ENCODE measurements around the gene SIK3. TPM values are rescaled to one million over a fixed set of nuclear protein-coding genes. Genes with fewer than 3 reads are reported as not detected.
A peak's percentile ranks its signal among the peaks of the same experiment; 100 is the strongest.

The SIK3 gene
- total RNA-seq, 2 donors from 2014 or later, result 88.7 to 111 TPM

- no peak for DNase-seq (ENCODE audit: low spot score)
- no peak for ATAC-seq
- H3K27ac Mint-ChIP-seq, result no peak overlapping the region
- peaks cover 16 to 21% of the 10 kb centered on the region in 2 donors for H3K4me1 Mint-ChIP-seq (ENCODE audit: low read depth in 2 of 2)
- H3K4me3 Mint-ChIP-seq, result no peak overlapping the region
- peaks cover 22% of the 10 kb centered on the region for H3K36me3 Mint-ChIP-seq
- H3K27me3 Mint-ChIP-seq, result no peaks in the 10 kb centered on the region
- H3K9me3 Mint-ChIP-seq, result no peaks in the 10 kb centered on the region
These were observed 204.3 kb downstream of the SIK3 start for GRCh38 chr11:116893906-116894305.

GRCh38 chr11:116893437-116893836 lies 204.8 kb downstream of the SIK3 start:
- H3K36me3 Mint-ChIP-seq, result peaks cover 22% of the 10 kb centered on the region
- no peak overlapping the region for H3K27ac Mint-ChIP-seq

GRCh38 chr11:116892374-116892773 lies 205.9 kb downstream of the SIK3 start:
- no peaks in the 10 kb centered on the region for H3K9me3 Mint-ChIP-seq
- no peak for DNase-seq (ENCODE audit: low spot score)
- no peak overlapping the region for H3K4me3 Mint-ChIP-seq
- no peak overlapping the region for H3K27ac Mint-ChIP-seq
- peaks cover 22% of the 10 kb centered on the region for H3K36me3 Mint-ChIP-seq
- no peak for ATAC-seq
- H3K4me1 Mint-ChIP-seq (ENCODE audit: low read depth in 2 of 2), result peaks cover 16 to 21% of the 10 kb centered on the region in 2 donors
- no peaks in the 10 kb centered on the region for H3K27me3 Mint-ChIP-seq

More at GRCh38 chr11:116893437-116893836, 204.8 kb downstream of the SIK3 start:
- no peak for ATAC-seq
- H3K4me3 Mint-ChIP-seq, result no peak overlapping the region
- H3K4me1 Mint-ChIP-seq (ENCODE audit: low read depth in 2 of 2), result peaks cover 16 to 21% of the 10 kb centered on the region in 2 donors
- DNase-seq (ENCODE audit: low spot score), result no peak
- H3K9me3 Mint-ChIP-seq, result no peaks in the 10 kb centered on the region
- H3K27me3 Mint-ChIP-seq, result no peaks in the 10 kb centered on the region

GRCh38 chr11:116891746-116892145 lies 206.5 kb downstream of the SIK3 start:
- Mint-ChIP-seq H3K4me1 (ENCODE audit: low read depth in 2 of 2) (peaks cover 16 to 21% of the 10 kb centered on the region in 2 donors), H3K9me3 (no peaks in the 10 kb centered on the region), H3K27ac (peak overlapping the region in 1 of 2 donors; percentile 0), H3K27me3 (no peaks in the 10 kb centered on the region), H3K36me3 (peaks cover 22% of the 10 kb centered on the region), H3K4me3 (no peak overlapping the region)
- no peak for DNase-seq (ENCODE audit: low spot score)
- no peak for ATAC-seq

- no peaks in the 10 kb centered on the region for H3K9me3 Mint-ChIP-seq
- ATAC-seq, result no peak
These were observed 207.6 kb downstream of the SIK3 start for GRCh38 chr11:116890607-116891006.

GRCh38 chr11:116890193-116890592 lies 208.0 kb downstream of the SIK3 start:
- DNase-seq (ENCODE audit: low spot score), result no peak
- Mint-ChIP-seq H3K4me1 (ENCODE audit: low read depth in 2 of 2) (peaks cover 15 to 21% of the 10 kb centered on the region in 2 donors), H3K36me3 (peaks cover 19% of the 10 kb centered on the region), H3K9me3 (no peaks in the 10 kb centered on the region), H3K27me3 (no peaks in the 10 kb centered on the region), H3K4me3 (peak overlapping the region; percentile 1), H3K27ac (peak overlapping the region; percentile 60 to 90)
- ATAC-seq, result peak; percentile 53 to 90

More at GRCh38 chr11:116890607-116891006, 207.6 kb downstream of the SIK3 start:
- Mint-ChIP-seq H3K27ac (peak overlapping the region; percentile 60 to 90), H3K36me3 (peaks cover 22% of the 10 kb centered on the region), H3K4me3 (peak overlapping the region; percentile 1), H3K27me3 (no peaks in the 10 kb centered on the region), H3K4me1 (ENCODE audit: low read depth in 2 of 2) (peaks cover 16 to 21% of the 10 kb centered on the region in 2 donors)
- DNase-seq (ENCODE audit: low spot score), result no peak

- ATAC-seq (no peak), DNase-seq (ENCODE audit: low spot score) (no peak)
- peaks cover 11% of the 10 kb centered on the region for H3K36me3 Mint-ChIP-seq
- H3K9me3 Mint-ChIP-seq, result no peaks in the 10 kb centered on the region
- peak overlapping the region in 1 of 2 donors; percentile 25 for H3K27ac Mint-ChIP-seq
- H3K27me3 Mint-ChIP-seq, result no peaks in the 10 kb centered on the region
- H3K4me1 Mint-ChIP-seq (ENCODE audit: low read depth in 2 of 2), result peaks cover 12 to 21% of the 10 kb centered on the region in 2 donors
- H3K4me3 Mint-ChIP-seq, result no peak overlapping the region
These were observed 209.2 kb downstream of the SIK3 start for GRCh38 chr11:116888884-116889549.

GRCh38 chr11:116888024-116888423 lies 210.2 kb downstream of the SIK3 start:
- Mint-ChIP-seq H3K4me1 (ENCODE audit: low read depth in 2 of 2) (peaks cover 12 to 21% of the 10 kb centered on the region in 2 donors), H3K27me3 (no peaks in the 10 kb centered on the region), H3K4me3 (no peak overlapping the region), H3K27ac (peak overlapping the region in 1 of 2 donors; percentile 25), H3K9me3 (no peaks in the 10 kb centered on the region), H3K36me3 (peaks cover 10% of the 10 kb centered on the region)
- ATAC-seq (no peak), DNase-seq (ENCODE audit: low spot score) (no peak)

GRCh38 chr11:116885951-116886655 lies 212.1 kb downstream of the SIK3 start:
- no peaks in the 10 kb centered on the region for H3K27me3 Mint-ChIP-seq

GRCh38 chr11:116882386-116882785 lies 215.8 kb downstream of the SIK3 start:
- Mint-ChIP-seq H3K27me3 (no peaks in the 10 kb centered on the region), H3K27ac (peak overlapping the region in 1 of 2 donors; percentile 9), H3K4me1 (ENCODE audit: low read depth in 2 of 2) (peaks cover 2 to 10% of the 10 kb centered on the region in 2 donors), H3K4me3 (no peak overlapping the region), H3K36me3 (no peaks in the 10 kb centered on the region), H3K9me3 (no peaks in the 10 kb centered on the region)
- DNase-seq (ENCODE audit: low spot score), result no peak
- ATAC-seq, result no peak

More at GRCh38 chr11:116885951-116886655, 212.1 kb downstream of the SIK3 start:
- no peak overlapping the region for H3K4me3 Mint-ChIP-seq
- ATAC-seq (no peak), DNase-seq (ENCODE audit: low spot score) (no peak)
- no peak overlapping the region for H3K27ac Mint-ChIP-seq
- H3K36me3 Mint-ChIP-seq, result no peaks in the 10 kb centered on the region
- peaks cover 10 to 16% of the 10 kb centered on the region in 2 donors for H3K4me1 Mint-ChIP-seq (ENCODE audit: low read depth in 2 of 2)
- H3K9me3 Mint-ChIP-seq, result no peaks in the 10 kb centered on the region

- no peak overlapping the region for H3K27ac Mint-ChIP-seq
- no peak overlapping the region for H3K4me3 Mint-ChIP-seq
- no peak for DNase-seq (ENCODE audit: low spot score)
- peaks cover 2 to 10% of the 10 kb centered on the region in 2 donors for H3K4me1 Mint-ChIP-seq (ENCODE audit: low read depth in 2 of 2)
- H3K36me3 Mint-ChIP-seq, result no peaks in the 10 kb centered on the region
- no peaks in the 10 kb centered on the region for H3K9me3 Mint-ChIP-seq
- H3K27me3 Mint-ChIP-seq, result no peaks in the 10 kb centered on the region
- no peak for ATAC-seq
These were observed 217.1 kb downstream of the SIK3 start for GRCh38 chr11:116881143-116881542.

GRCh38 chr11:116879800-116880625 lies 218.2 kb downstream of the SIK3 start:
- ATAC-seq (peak in 1 of 2 donors; percentile 57), DNase-seq (ENCODE audit: low spot score) (no peak)
- Mint-ChIP-seq H3K4me1 (ENCODE audit: low read depth in 2 of 2) (peaks cover 2 to 10% of the 10 kb centered on the region in 2 donors), H3K27ac (peak overlapping the region in 1 of 2 donors; percentile 40), H3K36me3 (peaks cover 3% of the 10 kb centered on the region), H3K9me3 (no peaks in the 10 kb centered on the region), H3K27me3 (no peaks in the 10 kb centered on the region), H3K4me3 (no peak overlapping the region)

- H3K27ac Mint-ChIP-seq, result no peak overlapping the region
- H3K4me1 Mint-ChIP-seq (ENCODE audit: low read depth in 2 of 2), result peaks cover 5 to 7% of the 10 kb centered on the region in 2 donors
- ATAC-seq, result no peak
- H3K27me3 Mint-ChIP-seq, result no peaks in the 10 kb centered on the region
- no peaks in the 10 kb centered on the region for H3K9me3 Mint-ChIP-seq
- no peak for DNase-seq (ENCODE audit: low spot score)
- peaks cover 19% of the 10 kb centered on the region for H3K36me3 Mint-ChIP-seq
- no peak overlapping the region for H3K4me3 Mint-ChIP-seq
These were observed 221.6 kb downstream of the SIK3 start for GRCh38 chr11:116876656-116877055.

Data from natural killer cell treated with Interleukin-12 subunit alpha and Interleukin-12 subunit beta and Interleukin-15 and Interleukin-18, amount 100 ng/mL, for 72 hours (primary cell).